T47D (cell line): ENCODE results near the gene TMEM132E.

Source experiments
- DNase-seq, 2 experiments: peaks; one replicate each; pipeline versions ENCODE4 v3.0.0 to v3.0.0-alpha.2; 2011 to 2012; ENCODE audit warnings: low read depth in 1 of 2, low spot score in 1 of 2
- JUND ChIP-seq: IDR thresholded peaks from 2 replicates; pipeline ENCODE4 v1.6.1; 2012; ENCODE audit warnings: low read depth
- in situ Hi-C: cut with HindIII; loops from 2 replicates; pipeline ENCODE4 v1.10.0; 2016; ENCODE audit warnings: low sequenced_read_pairs, low pct_unique_long_range_greater_than_20kb

Gene TMEM132E

DNA sequence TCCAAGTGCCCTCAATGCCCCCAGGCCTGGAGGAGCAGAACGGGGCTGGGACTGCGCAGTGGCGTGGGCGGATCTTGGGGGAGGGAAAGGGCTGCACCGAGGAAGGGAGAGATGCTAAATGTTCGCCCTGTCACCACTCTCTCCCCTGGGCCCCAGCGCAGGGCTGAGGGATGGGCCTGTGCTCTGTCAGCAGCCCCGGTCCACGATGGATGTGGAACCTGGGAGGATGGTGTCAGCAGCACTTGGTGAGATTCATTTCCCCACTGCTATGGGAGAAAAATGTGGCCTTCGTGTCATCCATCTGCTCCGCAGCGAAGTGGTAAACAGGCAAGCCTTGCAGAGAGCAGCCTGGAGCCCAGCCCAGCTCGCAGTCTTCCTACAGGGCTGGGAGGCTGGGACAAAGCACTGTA lies 72.0 kb downstream of the TMEM132E start:
- no peak for DNase-seq
- TF ChIP-seq JUND, result no peak
- in situ Hi-C loops, result no loop called here

DNA sequence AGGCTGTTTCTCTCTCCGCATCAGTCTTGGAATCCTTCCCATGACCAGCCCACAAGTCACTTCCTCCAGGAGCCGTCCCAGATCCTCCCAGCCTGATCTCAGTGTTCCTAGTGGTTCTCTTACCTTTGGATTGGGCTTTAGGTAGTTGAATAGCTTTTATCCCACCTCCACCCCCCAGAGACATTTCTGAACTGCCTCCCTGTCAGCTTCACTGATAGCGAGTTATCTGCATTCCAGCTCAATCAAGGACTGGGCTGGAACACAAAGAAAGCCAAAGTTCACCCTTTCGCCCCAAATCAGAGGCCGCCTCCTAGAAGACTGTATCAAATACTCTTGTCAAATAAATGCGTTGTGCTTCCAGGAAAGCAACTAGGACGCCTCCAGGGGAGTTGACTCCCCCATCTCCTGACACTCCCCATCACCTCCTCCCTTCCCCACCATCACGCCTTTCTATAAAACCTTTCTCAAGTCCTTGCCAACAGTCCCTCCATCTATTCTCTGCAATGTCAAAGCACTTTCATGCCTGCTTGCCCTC lies 72.7 kb downstream of the TMEM132E start:
- in situ Hi-C loops, result no loop called here
- TF ChIP-seq JUND, result no peak
- DNase-seq, result no peak

DNA sequence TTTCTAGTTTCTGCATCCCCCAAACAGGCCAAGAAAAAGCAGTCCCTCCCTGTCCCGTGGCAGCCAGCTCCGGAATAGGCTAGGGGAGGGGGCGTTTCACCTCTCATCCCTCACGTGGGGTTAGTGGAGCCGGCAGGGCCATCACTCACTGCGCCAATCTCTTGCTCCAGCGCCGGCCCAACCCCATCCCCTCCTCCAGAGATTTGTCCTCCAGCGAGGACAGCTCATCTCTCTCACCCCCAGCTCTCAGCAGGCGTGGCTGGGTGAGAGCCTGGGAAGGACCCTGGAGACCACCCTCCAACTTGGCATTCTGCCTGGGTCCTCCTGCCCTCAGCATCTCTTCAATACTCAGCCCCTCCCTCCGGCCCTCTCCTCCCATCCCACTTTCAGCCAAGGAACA lies 74.1 kb downstream of the TMEM132E start:
- in situ Hi-C loops, result no loop called here
- no peak for TF ChIP-seq JUND
- DNase-seq, result no peak

DNA sequence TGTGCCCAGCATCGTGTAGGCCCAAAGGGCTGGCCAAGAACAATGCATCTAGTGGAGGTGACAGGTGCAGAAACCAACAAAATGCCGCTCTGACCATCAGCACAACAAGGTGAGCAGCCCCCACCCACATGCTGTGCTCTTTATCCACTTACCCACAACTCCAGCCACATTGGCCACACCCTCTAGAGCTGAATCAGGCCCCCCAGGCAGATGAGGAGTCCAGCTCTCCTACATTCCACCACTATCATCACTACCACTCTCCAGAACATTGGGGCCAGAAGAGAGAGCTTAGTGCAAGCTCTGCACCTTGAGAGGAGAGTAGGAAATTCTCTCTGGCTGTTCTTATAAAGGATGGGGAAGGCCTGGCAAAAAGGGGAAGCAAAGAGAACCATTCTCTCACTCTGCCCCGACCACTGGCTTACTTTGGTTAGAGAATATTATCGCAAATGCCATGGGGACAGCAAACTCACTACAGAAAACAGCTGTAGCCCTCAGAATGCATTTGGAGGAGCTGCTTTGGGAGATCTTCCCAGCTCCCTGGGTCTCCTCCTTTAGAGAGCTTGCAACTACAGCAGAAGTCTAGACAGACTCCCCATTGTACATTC lies 75.0 kb downstream of the TMEM132E start:
- no peak for TF ChIP-seq JUND
- in situ Hi-C loops, result no loop called here
- DNase-seq, result no peak

DNA sequence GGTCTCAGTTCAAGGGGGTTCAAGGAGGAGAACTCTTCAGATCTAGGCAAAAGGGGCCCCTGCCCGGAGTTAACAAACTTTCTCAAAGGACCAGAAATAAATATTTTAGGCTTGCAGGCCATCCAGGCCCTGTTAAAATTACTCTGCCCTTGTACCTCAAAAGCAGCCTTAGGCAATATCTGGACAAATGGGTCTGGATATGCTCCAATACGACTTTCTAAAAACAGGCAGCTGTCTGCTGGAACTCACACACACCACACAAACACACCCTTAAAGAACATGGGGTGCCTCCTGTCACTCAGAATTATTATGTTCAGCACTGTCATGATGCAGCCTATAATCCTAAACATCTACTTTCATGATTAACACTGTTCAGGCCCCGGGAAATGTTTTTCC lies 75.5 kb downstream of the TMEM132E start:
- in situ Hi-C loops, result no loop called here
- no peak for TF ChIP-seq JUND
- no peak for DNase-seq

DNA sequence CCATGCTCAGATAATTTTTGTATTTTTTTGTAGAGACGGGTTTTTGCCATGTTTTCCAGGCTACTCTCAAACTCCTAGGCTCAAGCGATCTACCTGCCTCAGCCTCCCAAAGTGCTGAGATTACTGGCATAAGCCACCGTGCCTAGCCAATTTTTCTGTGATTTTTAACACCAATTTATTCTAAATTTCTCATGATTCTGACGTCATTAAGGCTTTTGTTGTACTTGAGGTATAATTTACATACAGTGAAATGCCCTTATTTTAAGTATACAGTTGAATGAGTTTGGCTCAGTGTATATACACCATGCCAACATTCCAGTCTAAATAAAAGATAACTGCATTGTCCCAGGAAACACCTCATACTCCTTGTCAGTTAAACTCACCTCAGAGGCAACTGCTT lies 77.4 kb downstream of the TMEM132E start:
- no peak for TF ChIP-seq JUND

DNA sequence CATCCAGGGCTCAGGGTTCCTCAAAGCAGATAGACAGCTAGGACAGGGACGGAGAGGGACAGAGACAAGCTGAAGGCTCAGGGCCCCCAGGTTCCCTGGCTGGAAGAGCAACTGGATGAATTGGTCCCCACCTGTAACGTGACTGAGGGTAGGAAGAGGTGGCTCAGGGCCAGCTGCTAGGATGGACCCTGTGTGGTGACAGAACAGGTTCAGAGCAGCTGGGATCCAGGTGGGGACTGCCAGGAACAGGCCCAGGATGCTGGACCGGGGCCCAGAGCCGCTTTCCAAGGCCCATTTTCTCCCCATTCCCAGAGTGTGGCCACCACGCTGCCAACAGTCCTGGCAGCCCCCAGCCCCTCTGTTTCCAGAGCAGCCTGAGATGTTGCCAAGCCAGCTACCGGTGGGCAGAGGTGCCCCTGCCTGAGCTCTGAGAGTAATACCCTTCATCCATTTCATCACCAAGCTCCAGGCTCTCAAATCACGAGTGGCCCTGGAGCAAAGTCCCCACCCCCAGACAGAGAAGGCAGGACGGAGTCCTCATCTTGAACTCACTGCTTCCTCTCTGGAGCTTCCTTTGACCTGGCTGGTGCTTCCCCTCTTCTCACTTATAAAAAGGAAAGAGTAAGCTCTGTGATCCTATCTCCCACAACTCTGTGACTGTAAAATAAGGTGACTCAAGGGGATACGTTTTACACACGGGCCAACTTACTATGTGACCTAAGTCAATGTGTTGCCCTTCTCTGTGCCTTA lies 79.6 kb downstream of the TMEM132E start:
- no peak for DNase-seq
- no peak for TF ChIP-seq JUND
- in situ Hi-C loops, result no loop called here

More for the DNA sequence above, 77.4 kb downstream of the TMEM132E start:
- in situ Hi-C loops, result no loop called here
- DNase-seq, result no peak

DNA sequence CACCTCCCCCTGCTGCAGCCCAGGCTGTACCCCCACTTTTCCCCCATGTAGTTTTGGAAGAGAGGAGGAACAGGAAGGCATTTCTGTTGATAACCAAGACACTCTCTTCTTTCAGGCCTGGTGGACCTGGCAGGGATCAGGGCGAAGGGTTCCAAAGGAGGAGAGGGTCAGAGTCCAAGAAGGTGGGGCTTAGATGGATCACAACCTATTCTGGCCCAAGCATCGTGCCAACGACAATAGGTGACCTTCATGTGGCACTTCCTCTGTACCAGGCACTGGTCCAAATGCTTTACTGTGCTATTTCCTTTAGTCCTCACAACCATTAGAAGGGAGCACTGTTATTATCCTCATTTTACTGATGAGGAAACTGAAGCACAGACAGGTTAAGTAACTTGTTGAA lies 84.3 kb downstream of the TMEM132E start:
- no peak for DNase-seq
- in situ Hi-C loops, result no loop called here
- TF ChIP-seq JUND, result no peak

DNA sequence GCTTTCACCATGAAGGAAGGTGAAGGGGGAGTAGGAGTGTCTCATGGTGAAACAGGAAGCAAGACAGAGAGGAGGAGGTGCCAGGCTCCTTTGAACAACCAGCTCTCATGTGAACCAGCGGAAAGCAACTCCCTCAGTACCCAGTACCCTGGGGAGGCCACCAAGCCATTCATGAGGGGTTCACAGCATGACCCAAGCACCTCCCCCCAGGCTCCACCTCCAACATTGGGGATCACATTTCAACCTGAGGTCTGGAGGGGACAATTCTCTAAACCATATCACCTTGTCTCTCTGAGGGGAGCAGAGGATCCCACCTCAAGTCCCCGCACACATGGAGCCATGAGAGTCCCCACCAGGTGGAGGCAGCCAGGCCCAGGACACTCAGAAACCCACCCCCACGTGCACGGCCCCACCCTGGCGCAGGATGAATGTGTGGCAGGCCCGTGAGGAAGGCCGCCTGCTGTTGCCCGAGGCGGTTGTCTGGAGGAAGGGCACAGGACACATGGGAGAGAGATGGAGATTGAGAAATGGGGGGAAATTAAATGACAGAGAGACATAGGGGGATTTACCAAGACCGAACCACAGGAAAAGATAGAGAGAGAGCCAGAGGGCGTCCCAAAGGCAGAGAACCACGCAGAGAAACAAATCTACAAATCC lies 85.9 kb downstream of the TMEM132E start:
- TF ChIP-seq JUND, result no peak
- in situ Hi-C loops, result no loop called here
- no peak for DNase-seq

DNA sequence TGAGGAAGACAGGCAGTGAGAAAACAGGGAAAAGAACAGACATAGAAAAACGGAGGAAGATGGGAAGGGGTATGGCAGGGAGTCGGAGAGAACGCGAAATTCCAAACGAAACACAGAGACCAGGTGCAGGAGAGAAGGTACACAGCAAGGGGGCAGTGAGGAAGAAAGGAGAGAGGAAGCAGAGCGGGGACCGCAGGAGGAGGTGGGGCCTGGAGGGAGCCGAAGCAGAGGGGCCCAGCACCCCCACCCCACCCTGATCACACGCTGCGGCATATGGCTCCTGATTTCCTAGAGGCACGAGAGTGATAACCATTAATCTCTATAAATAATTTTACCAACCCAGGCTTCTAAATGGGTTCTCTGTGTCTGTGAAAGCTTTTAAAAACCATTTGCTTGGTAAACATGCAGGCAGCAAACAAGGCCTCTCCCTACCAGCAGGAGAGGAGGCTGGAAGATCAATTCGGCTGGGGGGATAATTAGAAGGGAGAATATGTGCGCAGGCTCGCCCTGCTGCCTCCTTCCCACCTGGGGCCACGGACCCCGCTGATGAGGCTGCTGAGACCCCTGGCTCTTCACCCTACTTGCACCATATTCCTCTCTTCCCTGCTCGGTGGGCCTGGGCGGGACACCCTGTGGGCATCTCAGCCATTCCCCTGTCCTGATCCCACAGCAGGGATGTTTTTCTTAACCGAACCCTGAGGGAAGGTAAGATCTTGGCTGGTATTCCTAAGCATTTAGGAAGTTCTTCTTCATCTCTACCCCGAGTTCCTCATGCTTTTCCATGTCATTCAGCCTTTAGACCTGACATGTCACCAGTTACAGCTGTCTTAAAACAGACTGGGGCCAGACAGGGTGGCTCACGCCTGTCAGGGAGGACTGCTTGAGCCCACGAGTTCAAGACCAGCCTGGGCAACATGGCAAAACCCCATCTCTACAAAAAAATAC lies 86.7 kb downstream of the TMEM132E start:
- in situ Hi-C loops, result no loop called here
- DNase-seq, result no peak
- TF ChIP-seq JUND, result no peak

DNA sequence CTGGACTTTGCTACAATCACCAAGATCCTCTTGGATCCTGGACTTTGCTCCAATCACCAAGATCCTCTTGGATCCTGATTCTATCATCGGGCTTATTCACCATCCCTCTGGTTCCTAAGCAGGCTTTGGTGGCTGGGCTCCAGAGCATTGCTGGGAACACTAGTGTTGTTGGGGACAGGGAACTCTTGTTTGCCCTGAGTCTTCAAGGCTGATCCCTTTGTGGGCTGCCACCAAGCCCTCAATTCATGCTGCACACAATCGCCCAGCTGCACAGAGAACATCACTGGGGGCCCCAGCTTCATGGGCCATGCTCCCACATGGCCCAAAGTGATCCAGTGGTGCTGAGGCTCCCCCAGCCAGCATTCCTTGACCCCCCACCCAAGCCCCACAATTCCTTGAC lies 88.3 kb downstream of the TMEM132E start:
- TF ChIP-seq JUND, result no peak
- in situ Hi-C loops, result no loop called here
- no peak for DNase-seq

DNA sequence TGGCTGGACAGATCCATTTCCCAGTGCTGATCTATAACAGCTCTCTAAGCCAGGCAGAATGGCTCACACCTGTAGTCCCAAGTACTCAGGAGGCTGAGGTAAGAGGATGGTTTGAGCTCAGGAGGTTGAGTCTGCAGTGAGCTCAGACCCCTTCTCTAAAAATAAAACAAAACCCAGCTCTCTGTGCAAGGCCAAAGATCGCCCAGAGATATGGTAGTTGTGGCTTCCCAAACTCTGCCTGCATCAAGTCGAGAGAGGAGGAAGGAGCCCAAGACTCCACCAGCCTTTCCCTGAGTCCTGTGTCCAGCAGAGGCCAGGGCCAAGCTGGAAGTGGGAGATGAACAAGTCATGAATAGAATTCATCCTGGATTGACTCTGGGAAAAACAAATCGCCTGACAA lies 88.8 kb downstream of the TMEM132E start:
- DNase-seq, result no peak
- no peak for TF ChIP-seq JUND
- in situ Hi-C loops, result no loop called here

DNA sequence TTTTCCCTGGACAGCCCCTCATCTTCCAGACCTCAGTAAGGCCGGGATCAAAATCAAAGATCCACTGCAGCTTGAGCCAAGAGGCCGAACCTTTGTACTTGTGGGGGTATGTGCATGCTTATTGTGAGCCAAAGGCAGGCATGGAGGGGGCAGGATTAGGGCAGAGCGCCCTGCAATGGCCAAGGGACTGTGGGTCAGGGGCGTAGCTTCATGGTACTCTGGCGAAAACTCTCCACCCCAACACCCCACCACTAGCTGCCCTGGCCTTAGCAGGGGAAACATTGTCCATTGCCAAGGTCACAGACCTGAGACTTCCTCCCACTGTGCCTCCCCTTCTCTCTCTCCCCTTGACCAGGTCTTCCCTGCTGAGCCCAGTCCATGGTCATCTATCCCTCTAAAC lies 90.1 kb downstream of the TMEM132E start:
- no peak for TF ChIP-seq JUND
- DNase-seq, result no peak
- in situ Hi-C loops, result no loop called here
